Measurements from ENCODE around the gene MSRB1. TPM values are rescaled to one million over a fixed set of nuclear protein-coding genes. Genes with fewer than 3 reads are reported as not detected.
"Not testable (repeated sequence)": the region's sequence is repeated elsewhere in the genome, so short reads cannot be mapped to it uniquely, and the experiment has no call there.

Gene MSRB1
- total RNA-seq, 1 donor from 2014 or later = 14.1 TPM

GRCh38 chr16:1963806-1964505 is 21.0 kb upstream of the MSRB1 start:
- TF ChIP-seq CTCF (IDR thresholded peaks at IDR 0.05; ENCODE audit: unreplicated experiment) = no peak
- H3K36me3 Mint-ChIP-seq = peaks cover 6% of the 10 kb centered on the region
- no peaks in the 10 kb centered on the region for H3K9me3 Mint-ChIP-seq
- H3K27me3 Mint-ChIP-seq (ENCODE audit: low read depth) = no peaks in the 10 kb centered on the region
- H3K4me1 Mint-ChIP-seq = peaks cover 34% of the 10 kb centered on the region
- no peak for DNase-seq (ENCODE audit: low spot score in 2 of 2, unreplicated experiment in 2 of 2)
- peak overlapping the region; percentile 93 for H3K4me3 Mint-ChIP-seq
- peak overlapping the region; percentile 84 for H3K27ac Mint-ChIP-seq

GRCh38 chr16:1962161-1963153 is 19.5 kb upstream of the MSRB1 start:
- Mint-ChIP-seq H3K27ac (peak overlapping the region; percentile 88), H3K4me1 (peaks cover 34% of the 10 kb centered on the region), H3K4me3 (peak overlapping the region; percentile 93)
- not testable (repeated sequence) for H3K9me3 Mint-ChIP-seq; DNase-seq (ENCODE audit: low spot score in 2 of 2, unreplicated experiment in 2 of 2); H3K27me3 Mint-ChIP-seq (ENCODE audit: low read depth); H3K36me3 Mint-ChIP-seq

GRCh38 chr16:1961651-1962067 is 18.7 kb upstream of the MSRB1 start:
- Mint-ChIP-seq H3K27me3 (ENCODE audit: low read depth) (no peaks in the 10 kb centered on the region), H3K27ac (peak overlapping the region; percentile 50)

GRCh38 chr16:1960665-1961630 is 17.9 kb upstream of the MSRB1 start:
- Mint-ChIP-seq H3K4me3 (peak overlapping the region; percentile 94), H3K27me3 (ENCODE audit: low read depth) (no peaks in the 10 kb centered on the region), H3K9me3 (no peaks in the 10 kb centered on the region), H3K36me3 (peaks cover 6% of the 10 kb centered on the region), H3K27ac (peak overlapping the region; percentile 92), H3K4me1 (peaks cover 34% of the 10 kb centered on the region)
- TF ChIP-seq CTCF (IDR thresholded peaks at IDR 0.05; ENCODE audit: unreplicated experiment) = no peak
- no peak for DNase-seq (ENCODE audit: low spot score in 2 of 2, unreplicated experiment in 2 of 2)

More at GRCh38 chr16:1961651-1962067, 18.7 kb upstream of the MSRB1 start:
- Mint-ChIP-seq H3K36me3 (peaks cover 6% of the 10 kb centered on the region), H3K4me3 (peak overlapping the region; percentile 93), H3K9me3 (no peaks in the 10 kb centered on the region), H3K4me1 (peaks cover 34% of the 10 kb centered on the region)
- DNase-seq (ENCODE audit: low spot score in 2 of 2, unreplicated experiment in 2 of 2) = no peak
- TF ChIP-seq CTCF (IDR thresholded peaks at IDR 0.05; ENCODE audit: unreplicated experiment) = no peak

- Mint-ChIP-seq H3K36me3 (peaks cover 6% of the 10 kb centered on the region), H3K27me3 (ENCODE audit: low read depth) (no peaks in the 10 kb centered on the region), H3K27ac (peak within 1 kb of the TSS; percentile 92), H3K4me3 (peak within 1 kb of the TSS; percentile 94), H3K4me1 (peaks cover 29% of the 10 kb centered on the region), H3K9me3 (no peaks in the 10 kb centered on the region)
- DNase-seq (ENCODE audit: low spot score in 2 of 2, unreplicated experiment in 2 of 2) = peak; percentile 87 to 94
- no peak for TF ChIP-seq CTCF (IDR thresholded peaks at IDR 0.05; ENCODE audit: unreplicated experiment)
These were observed 16.5 kb upstream of the MSRB1 start, which contains the start of gene NDUFB10 for GRCh38 chr16:1959269-1960039. NDUFB10 (plus strand) TSS chr16:1959538; CDS start chr16:1959625, 87 bp downstream.

Measured in mesothelial cell of epicardium (in vitro differentiated cells).